Embryonic facial prominence (tissue), 1 donor: ENCODE measurements around the gene CUX1.

Source experiments
- DNase-seq: peaks from one replicate; pipeline ENCODE4 v3.0.0-alpha.2; 2016; ENCODE audit errors: extremely low spot score

CUX1 gene

GRCh38 chr7:102097601-102098161 lies 280.3 kb downstream of the CUX1 start:
- no peak for DNase-seq

GRCh38 chr7:102098986-102099385 lies 281.6 kb downstream of the CUX1 start:
- DNase-seq: no peak

GRCh38 chr7:102099474-102099873 lies 282.0 kb downstream of the CUX1 start:
- DNase-seq: no peak

- DNase-seq: no peak
Observed at GRCh38 chr7:102101111-102101551, 283.7 kb downstream of the CUX1 start.

GRCh38 chr7:102101926-102102325 lies 284.5 kb downstream of the CUX1 start:
- DNase-seq: no peak

- DNase-seq: no peak
Observed at GRCh38 chr7:102103027-102103372, 285.6 kb downstream of the CUX1 start.

GRCh38 chr7:102104245-102104644 lies 286.8 kb downstream of the CUX1 start:
- no peak for DNase-seq

- no peak for DNase-seq
Observed at GRCh38 chr7:102106625-102107024, 289.2 kb downstream of the CUX1 start.

GRCh38 chr7:102107474-102108104 lies 290.2 kb downstream of the CUX1 start:
- no peak for DNase-seq

- DNase-seq: no peak
Observed at GRCh38 chr7:102111061-102112041, 293.9 kb downstream of the CUX1 start.

GRCh38 chr7:102115181-102115580 lies 297.8 kb downstream of the CUX1 start:
- DNase-seq: no peak

GRCh38 chr7:102115931-102116330 lies 298.5 kb downstream of the CUX1 start:
- DNase-seq: no peak

GRCh38 chr7:102117743-102118142 lies 300.3 kb downstream of the CUX1 start:
- DNase-seq: no peak

GRCh38 chr7:102119213-102119651 lies 301.8 kb downstream of the CUX1 start:
- no peak for DNase-seq

- no peak for DNase-seq
Observed at GRCh38 chr7:102119925-102120324, 302.5 kb downstream of the CUX1 start.

- DNase-seq: no peak
Observed at GRCh38 chr7:102120666-102121195, 303.3 kb downstream of the CUX1 start.

- no peak for DNase-seq
Observed at GRCh38 chr7:102122026-102122425, 304.6 kb downstream of the CUX1 start.

- DNase-seq: no peak
Observed at GRCh38 chr7:102125127-102125596, 307.7 kb downstream of the CUX1 start.

- no peak for DNase-seq
Observed at GRCh38 chr7:102128303-102128702, 310.9 kb downstream of the CUX1 start.

- no peak for DNase-seq
Observed at GRCh38 chr7:102129636-102130370, 312.4 kb downstream of the CUX1 start.

- DNase-seq: no peak
Observed at GRCh38 chr7:102132209-102132752, 314.9 kb downstream of the CUX1 start.
